ENCODE measurements around the gene CARD8. TPM values are rescaled to one million over a fixed set of nuclear protein-coding genes. Genes with fewer than 3 reads are reported as not detected.
"Not testable (repeated sequence)": the region's sequence is repeated elsewhere in the genome, so short reads cannot be mapped to it uniquely, and the experiment has no call there.

The CARD8 gene
- total RNA-seq, 1 donor from 2014 or later = 82.8 TPM

GRCh38 chr19:48271531-48272151 is 15.9 kb upstream of the CARD8 start:
- intact Hi-C loops (cut with DNase I) = no loop called here
- peak; percentile 73 for ATAC-seq
- DNase-seq (ENCODE audit: low spot score) = peak; percentile 62

GRCh38 chr19:48269617-48270026 is 13.9 kb upstream of the CARD8 start:
- ATAC-seq; intact Hi-C loops (cut with DNase I): not testable (repeated sequence)
- peak; percentile 12 for DNase-seq (ENCODE audit: low spot score)

- peak; percentile 37 for DNase-seq (ENCODE audit: low spot score)
- intact Hi-C loops (cut with DNase I) = not testable (repeated sequence)
Measured at GRCh38 chr19:48265326-48265725, 9.6 kb upstream of the CARD8 start.

DNA sequence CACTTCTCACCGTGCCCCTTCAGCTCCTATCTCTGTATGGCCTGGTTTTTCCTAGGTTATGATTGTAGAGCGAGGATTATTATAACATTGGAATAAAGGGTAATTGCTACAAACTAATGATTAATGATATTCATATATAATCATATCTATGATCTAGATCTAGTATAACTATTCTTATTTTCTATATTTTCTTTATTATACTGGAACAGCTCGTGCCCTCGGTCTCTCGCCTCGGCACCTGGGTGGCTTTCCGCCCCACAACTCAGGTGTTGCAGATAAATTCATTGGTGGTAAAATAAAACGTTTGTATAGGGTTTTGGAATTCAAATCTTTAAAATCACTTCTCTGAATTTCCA is 4.6 kb upstream of the CARD8 start:
- DNase-seq (ENCODE audit: low spot score); ATAC-seq; intact Hi-C loops (cut with DNase I): not testable (repeated sequence)

More at GRCh38 chr19:48265326-48265725, 9.6 kb upstream of the CARD8 start:
- ATAC-seq = not testable (repeated sequence)

GRCh38 chr19:48258992-48259391 is 3.3 kb upstream of the CARD8 start:
- ATAC-seq; DNase-seq (ENCODE audit: low spot score); intact Hi-C loops (cut with DNase I): not testable (repeated sequence)

- intact Hi-C loops (cut with DNase I) = no loop called here
- DNase-seq (ENCODE audit: low spot score) = no peak
- ATAC-seq = no peak
Measured at GRCh38 chr19:48258350-48258749, 2.6 kb upstream of the CARD8 start.

GRCh38 chr19:48254529-48254970 is 1.2 kb downstream of the CARD8 start:
- intact Hi-C loops (cut with DNase I) = no loop called here
- no peak for ATAC-seq

GRCh38 chr19:48253999-48254398 is 1.7 kb downstream of the CARD8 start:
- intact Hi-C loops (cut with DNase I) = no loop called here
- ATAC-seq (no peak), DNase-seq (ENCODE audit: low spot score) (no peak)

More at GRCh38 chr19:48254529-48254970, 1.2 kb downstream of the CARD8 start:
- no peak for DNase-seq (ENCODE audit: low spot score)

- intact Hi-C loops (cut with DNase I) = no loop called here
- DNase-seq (ENCODE audit: low spot score) (no peak), ATAC-seq (no peak)
Measured at GRCh38 chr19:48252609-48253008, 3.1 kb downstream of the CARD8 start.

- ATAC-seq = no peak
- intact Hi-C loops (cut with DNase I) = no loop called here
- no peak for DNase-seq (ENCODE audit: low spot score)
Measured at GRCh38 chr19:48250290-48251025, 5.3 kb downstream of the CARD8 start.

- ATAC-seq (peak; percentile 80), DNase-seq (ENCODE audit: low spot score) (peak; percentile 72)
- intact Hi-C loops (cut with DNase I) = no loop called here
Measured at GRCh38 chr19:48249502-48250014, 6.2 kb downstream of the CARD8 start.

- intact Hi-C loops (cut with DNase I) = no loop called here
- no peak for ATAC-seq
- DNase-seq (ENCODE audit: low spot score) = no peak
Measured at GRCh38 chr19:48248081-48248833, 7.5 kb downstream of the CARD8 start.

DNA sequence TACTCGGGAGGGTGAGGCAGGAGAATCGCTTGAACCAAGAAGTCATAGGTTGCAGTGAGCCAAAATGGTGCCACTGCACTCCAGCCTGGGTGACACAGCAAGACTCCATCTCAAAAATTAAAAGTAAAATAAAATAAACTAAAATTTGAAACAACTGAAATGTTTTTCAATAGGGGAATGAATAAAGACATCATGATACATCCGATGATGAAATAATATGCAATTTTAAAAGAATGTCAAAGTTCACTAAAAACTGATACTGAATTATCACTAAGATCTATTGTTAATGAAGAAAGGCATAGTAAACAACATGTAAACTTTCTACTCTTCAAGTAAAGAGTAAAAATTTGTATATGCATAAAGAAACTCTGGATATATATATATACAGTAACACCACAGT is 8.5 kb downstream of the CARD8 start:
- intact Hi-C loops (cut with DNase I) = no loop called here
- DNase-seq (ENCODE audit: low spot score) = no peak
- no peak for ATAC-seq

DNA sequence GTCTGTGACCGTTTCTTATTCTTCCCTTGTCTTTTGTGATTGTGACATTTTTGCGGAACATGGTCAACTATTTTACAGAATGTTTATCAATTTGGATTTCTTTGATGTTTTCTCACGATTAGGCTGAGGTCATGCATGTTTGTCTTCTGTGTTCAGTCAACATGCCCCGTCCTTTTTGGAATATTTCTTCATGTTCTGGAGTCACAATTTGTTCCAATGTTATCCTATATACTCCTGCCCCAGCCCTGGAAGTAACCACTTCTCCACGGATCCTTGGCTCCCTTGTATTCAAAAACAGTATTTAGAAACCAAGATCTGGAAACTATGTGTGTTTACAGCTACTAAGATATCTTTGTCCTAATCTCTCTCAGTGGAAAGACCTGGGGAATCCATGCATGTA is 9.6 kb downstream of the CARD8 start:
- DNase-seq (ENCODE audit: low spot score) (no peak), ATAC-seq (no peak)
- intact Hi-C loops (cut with DNase I) = no loop called here

DNA sequence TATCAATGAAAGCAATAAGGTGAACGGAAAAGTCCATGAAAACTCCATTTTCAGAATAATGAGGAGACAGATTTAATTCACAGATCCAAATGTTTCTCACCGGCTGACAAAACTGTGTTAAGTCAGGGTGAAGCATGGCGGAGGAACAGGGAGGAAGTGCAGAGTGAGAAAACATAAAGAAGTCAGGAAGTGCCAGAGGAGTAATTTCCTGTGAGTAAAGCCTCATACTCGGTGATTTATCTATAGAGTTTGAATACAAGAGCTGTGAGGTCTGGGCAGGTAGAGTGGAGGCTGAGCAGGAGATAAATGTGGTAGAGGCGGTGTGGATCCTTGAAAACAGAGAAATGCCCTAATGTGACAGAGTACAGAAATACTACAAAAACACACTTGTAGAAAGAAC is 11.4 kb downstream of the CARD8 start:
- intact Hi-C loops (cut with DNase I) = no loop called here
- DNase-seq (ENCODE audit: low spot score) (no peak), ATAC-seq (no peak)

DNA sequence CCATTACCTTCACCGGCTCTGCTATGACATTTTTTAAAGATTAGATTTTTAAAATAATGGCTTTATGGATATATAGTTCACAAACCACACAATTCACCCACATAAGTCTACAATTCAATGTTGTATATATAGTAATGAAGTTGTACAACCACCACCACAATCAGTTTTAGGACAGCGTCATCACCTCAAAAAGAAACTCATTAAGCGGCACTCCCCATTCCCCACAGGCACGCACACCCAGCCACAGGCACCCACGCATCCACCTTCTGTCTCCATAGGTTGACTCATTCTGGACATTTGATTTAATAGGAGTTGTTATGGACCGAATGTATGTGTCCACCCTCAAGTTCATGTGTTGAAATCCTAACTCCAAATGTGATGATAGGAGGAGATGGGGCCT is 13.9 kb downstream of the CARD8 start:
- intact Hi-C loops (cut with DNase I); DNase-seq (ENCODE audit: low spot score); ATAC-seq: not testable (repeated sequence)

GRCh38 chr19:48239582-48240141 is 16.1 kb downstream of the CARD8 start:
- ATAC-seq (no peak), DNase-seq (ENCODE audit: low spot score) (no peak)
- intact Hi-C loops (cut with DNase I) = no loop called here

- no peak for ATAC-seq
- no peak for DNase-seq (ENCODE audit: low spot score)
- intact Hi-C loops (cut with DNase I) = no loop called here
Measured at GRCh38 chr19:48239120-48239519, 16.6 kb downstream of the CARD8 start.

- no peak for ATAC-seq
Measured at GRCh38 chr19:48237057-48237456, 18.7 kb downstream of the CARD8 start.

More at GRCh38 chr19:48237057-48237456, 18.7 kb downstream of the CARD8 start:
- no peak for DNase-seq (ENCODE audit: low spot score)
- intact Hi-C loops (cut with DNase I) = no loop called here
